Measurements from ENCODE around the gene DPY19L2. TPM values are rescaled to one million over a fixed set of nuclear protein-coding genes. Genes with fewer than 3 reads are reported as not detected.

DPY19L2 gene
- total RNA-seq, 2 donors from 2014 or later, result 13.5 to 21.0 TPM

GRCh38 chr12:63525831-63526230 lies 142.5 kb downstream of the DPY19L2 start:
- no peak overlapping the region for H3K4me3 ChIP-seq
- no peak overlapping the region for H3K27ac ChIP-seq
- no peaks in the 10 kb centered on the region for H3K4me1 ChIP-seq (ENCODE audit: control insufficient read depth in 1 of 2, low read depth in 2 of 2)
- no peaks in the 10 kb centered on the region for H3K36me3 ChIP-seq
- no peaks in the 10 kb centered on the region for H3K27me3 ChIP-seq (replicated peaks; ENCODE audit: insufficient read depth)
- H3K9me3 ChIP-seq, result no peaks in the 10 kb centered on the region
- ATAC-seq (ENCODE audit: insufficient number of reproducible peaks, low FRiP score, low read depth), result no peak
- no peak for TF ChIP-seq CTCF (IDR thresholded peaks at IDR 0.05)
- DNase-seq (ENCODE audit: low spot score), result no peak

GRCh38 chr12:63521706-63522105 lies 146.6 kb downstream of the DPY19L2 start:
- DNase-seq (ENCODE audit: low spot score) (no peak), ATAC-seq (ENCODE audit: insufficient number of reproducible peaks, low FRiP score, low read depth) (no peak)
- Histone ChIP-seq H3K9me3 (no peaks in the 10 kb centered on the region), H3K4me3 (no peak overlapping the region), H3K36me3 (no peaks in the 10 kb centered on the region), H3K27ac (no peak overlapping the region), H3K4me1 (ENCODE audit: control insufficient read depth in 1 of 2, low read depth in 2 of 2) (no peaks in the 10 kb centered on the region), H3K27me3 (replicated peaks; ENCODE audit: insufficient read depth) (no peaks in the 10 kb centered on the region)
- TF ChIP-seq CTCF (IDR thresholded peaks at IDR 0.05), result no peak

Other genes starting within 250 kb of the DPY19L2 start
- gene RXYLT1, start 111.4 kb upstream of the DPY19L2 start, total RNA-seq, result 10 to 100 TPM in 1 of 2 donors, 1 to 10 TPM in 1; 8.9 to 18.5 TPM
- 10 to 100 TPM in 1 of 2 donors, 1 to 10 TPM in 1; 7.9 to 24.1 TPM for gene SRGAP1, start 176.2 kb upstream of the DPY19L2 start, total RNA-seq

All from thoracic aorta (tissue), 2 donors.